ENCODE measurements around the gene PSMC3IP. TPM values are rescaled to one million over a fixed set of nuclear protein-coding genes. Genes with fewer than 3 reads are reported as not detected.

PSMC3IP gene
- total RNA-seq, 1 donor from 2014 or later, result 2.8 TPM

Other genes with a start within 250 kb of the PSMC3IP start
- 68.8 and 99.2 TPM in 2 replicates for gene STAT3, start 189.3 kb downstream of the PSMC3IP start, total RNA-seq
- 362 and 404 TPM in 2 replicates for gene CAVIN1, start 154.5 kb downstream of the PSMC3IP start, total RNA-seq
- 16.0 and 20.2 TPM in 2 replicates for gene ATP6V0A1, start 118.9 kb downstream of the PSMC3IP start, total RNA-seq
- gene NAGLU, start 41.5 kb downstream of the PSMC3IP start, total RNA-seq, result 19.3 and 42.9 TPM in 2 replicates
- 0.38 and 0.39 TPM in 2 replicates for gene HSD17B1, start 24.8 kb downstream of the PSMC3IP start, total RNA-seq
- gene COASY, start 15.6 kb downstream of the PSMC3IP start, total RNA-seq, result 9.1 and 12.8 TPM in 2 replicates
- 25.4 and 34.6 TPM in 2 replicates for gene MLX, start 10.6 kb downstream of the PSMC3IP start, total RNA-seq
- gene RETREG3, start 31.6 kb upstream of the PSMC3IP start, total RNA-seq, result 60.7 and 79.3 TPM in 2 replicates
- gene TUBG1, start 32.0 kb upstream of the PSMC3IP start, total RNA-seq, result 21.7 and 23.9 TPM in 2 replicates
- 2.7 and 5.3 TPM in 2 replicates for gene TUBG2, start 81.6 kb upstream of the PSMC3IP start, total RNA-seq
- gene PLEKHH3, start 99.3 kb upstream of the PSMC3IP start, total RNA-seq, result 12.5 and 16.6 TPM in 2 replicates
- gene CCR10, start 104.1 kb upstream of the PSMC3IP start, total RNA-seq, result 3.4 and 3.7 TPM in 2 replicates
- gene CNTNAP1, start 104.8 kb upstream of the PSMC3IP start, total RNA-seq, result 11.5 and 13.6 TPM in 2 replicates
- 9.8 and 11.3 TPM in 2 replicates for gene EZH1, start 167.3 kb upstream of the PSMC3IP start, total RNA-seq
- 6.0 and 25.9 TPM in 2 replicates for gene RAMP2, start 183.5 kb upstream of the PSMC3IP start, total RNA-seq
- 39.2 and 48.3 TPM in 2 replicates for gene VPS25, start 195.7 kb upstream of the PSMC3IP start, total RNA-seq
- gene WNK4, start 202.9 kb upstream of the PSMC3IP start, total RNA-seq, result 2.1 and 2.4 TPM in 2 replicates
- 60.1 and 67.0 TPM in 2 replicates for gene COA3, start 221.0 kb upstream of the PSMC3IP start, total RNA-seq
- gene CNTD1, start 221.1 kb upstream of the PSMC3IP start, total RNA-seq, result not detected in 2 replicates
- gene BECN1, start 246.6 kb upstream of the PSMC3IP start, total RNA-seq, result 121 and 128 TPM in 2 replicates

Measured in dermis microvascular lymphatic vessel endothelial cell (primary cell).